Panc1 (cell line): ENCODE measurements around the gene HPCAL4. TPM values are rescaled to one million over a fixed set of nuclear protein-coding genes. Genes with fewer than 3 reads are reported as not detected.

Experiments used
- ATAC-seq: fragments of 200-7000 bp; cut with Tn5 transposase; 2 replicates; pipeline ENCODE4 v1.9.1; 2020; ENCODE audit warnings: mild to moderate bottlenecking, moderate library complexity
- BruUV-seq: library from RNA; stranded (reverse); fragments of 400-500 nt; replicated peaks from 2 replicates; lab custom pipeline; 2021; lab: Mats Ljungman, UMichigan
- CTCF ChIA-PET: fragments of 300-600 bp; sonication (Branson Sonifier 250); formaldehyde crosslinking; loops from one replicate; lab custom pipeline; 2022; ENCODE audit warnings: antibody characterized with exemption; lab: Charles Lee
- POLR2A ChIA-PET: fragments of 300-600 bp; sonication (Branson Sonifier 250); formaldehyde crosslinking; loops from one replicate; lab custom pipeline; 2022; ENCODE audit warnings: antibody characterized with exemption; lab: Charles Lee
- DNase-seq: peaks from one replicate; pipeline ENCODE4 v3.0.0-alpha.2; 2010; ENCODE audit warnings: low read depth, low spot score
- H3K27ac ChIP-seq: 2 replicates; pipeline ENCODE4 v1.5.1; 2011; ENCODE audit warnings: mild to moderate bottlenecking, low read length, inconsistent platforms
- H3K27me3 ChIP-seq: fragments of 200-500 bp; sonication (Bioruptor generic); 2 replicates; pipeline ENCODE4 v1.6.0; 2014; ENCODE audit warnings: low read length, inconsistent platforms; ENCODE audit not compliant: control insufficient read depth, insufficient read depth
- H3K36me3 ChIP-seq: fragments of 200-500 bp; sonication (Bioruptor generic); 2 replicates; pipeline ENCODE4 v1.5.1; 2014; ENCODE audit warnings: inconsistent platforms, mild to moderate bottlenecking, low read length, moderate library complexity; ENCODE audit not compliant: control insufficient read depth, insufficient read depth
- H3K4me1 ChIP-seq: 2 replicates; pipeline ENCODE4 v1.5.1; 2011; ENCODE audit warnings: inconsistent platforms, mild to moderate bottlenecking, low read length, moderate library complexity; ENCODE audit not compliant: control insufficient read depth, insufficient read depth
- H3K4me3 ChIP-seq, 2 experiments: 2 replicates each; pipeline ENCODE4 v1.5.1; 2011 to 2012; ENCODE audit warnings: low read depth in 2 of 2, low read length in 2 of 2, mild to moderate bottlenecking in 2 of 2, inconsistent platforms in 1 of 2, moderate library complexity in 1 of 2
- H3K9me3 ChIP-seq: fragments of 200-500 bp; sonication (Bioruptor generic); 2 replicates; pipeline ENCODE4 v1.5.1; 2014; ENCODE audit warnings: low read depth, mild to moderate bottlenecking, inconsistent platforms, low read length, moderate library complexity; ENCODE audit not compliant: control insufficient read depth, insufficient read depth
- POLR2AphosphoS5 ChIP-seq: IDR thresholded peaks from 2 replicates; pipeline ENCODE4 v1.6.1; 2012; ENCODE audit warnings: mild to moderate bottlenecking, low read depth, low read length, moderate library complexity
- REST ChIP-seq, 2 experiments: IDR thresholded peaks; 2 replicates each; pipeline ENCODE4 v1.6.1; 2011 to 2012; ENCODE audit warnings: low read depth in 2 of 2, control low read depth in 1 of 2, low read length in 1 of 2, mild to moderate bottlenecking in 1 of 2, moderate library complexity in 1 of 2; ENCODE audit not compliant: insufficient read depth in 1 of 2
- SIN3A ChIP-seq: IDR thresholded peaks from 2 replicates; pipeline ENCODE4 v1.6.1; 2012; ENCODE audit warnings: low read depth, mild to moderate bottlenecking, low read length, moderate library complexity, borderline replicate concordance; ENCODE audit not compliant: insufficient read depth
- TCF7L2 ChIP-seq: IDR thresholded peaks from 2 replicates; pipeline ENCODE4 v1.6.1; 2011; ENCODE audit warnings: mild to moderate bottlenecking, low read depth, low read length, inconsistent platforms
- in situ Hi-C: cut with HindIII; loops from 2 replicates; pipeline ENCODE4 v1.10.0; 2016; ENCODE audit warnings: low sequenced_read_pairs, low pct_unique_long_range_greater_than_20kb
- intact Hi-C: fragments of 100-400 bp; cut with micrococcal nuclease; formaldehyde crosslinking; loops from one replicate; pipeline ENCODE4 v1.10.0; 2022; ENCODE audit not compliant: unreplicated experiment
- total RNA-seq: library from RNA; stranded (reverse); gene quantifications from one replicate; pipeline ENCODE4 v1.2.1, GENCODE V29; 2021; ENCODE audit not compliant: unreplicated experiment
- TF ChIP-seq, protein P1 (sequence below): fragments of 450-650 bp; IDR thresholded peaks from 2 replicates; pipeline ENCODE4 v1.5.1; 2017; ENCODE audit warnings: mild to moderate bottlenecking

Gene HPCAL4
- total RNA-seq, 1 experiment from 2014 or later, result 0.21 TPM

DNA sequence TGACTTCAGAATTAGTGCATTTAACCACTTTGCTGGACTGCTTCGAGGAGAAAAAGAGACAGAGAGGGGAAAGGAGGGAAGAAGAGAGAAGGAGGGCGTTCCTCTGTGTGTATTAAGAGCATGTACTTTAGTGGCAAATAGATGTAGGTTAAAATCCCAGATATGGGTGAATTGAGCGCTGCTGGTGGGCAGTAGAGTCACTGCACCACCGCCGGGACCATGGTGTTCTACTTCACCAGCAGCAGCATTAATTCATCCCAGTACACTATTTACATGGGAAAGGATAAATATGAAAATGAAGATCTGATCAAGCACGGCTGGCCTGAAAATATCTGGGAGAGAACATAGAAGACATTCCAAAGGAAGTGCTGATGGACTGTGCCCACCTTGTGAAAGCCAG is 26.6 kb upstream of the HPCAL4 start:
- CTCF ChIA-PET, result no interaction called here
- Histone ChIP-seq H3K27me3 (peaks cover 5% of the 10 kb centered on the region; the same call in 1 of the 2 replicates), H3K4me3 (no peak overlapping the region), H3K27ac (no peak overlapping the region), H3K9me3 (no peaks in the 10 kb centered on the region), H3K36me3 (no peaks in the 10 kb centered on the region), H3K4me1 (no peaks in the 10 kb centered on the region)
- DNase-seq (no peak), ATAC-seq (no peak)
- BruUV-seq, result no TSS peak
- POLR2A ChIA-PET, result no interaction called here
- in situ Hi-C loops (no loop called here), intact Hi-C loops (no loop called here)
- TF ChIP-seq TCF7L2 (no peak), REST (IDR thresholded peaks at IDR 0.05; ENCODE audit: insufficient read depth in 1 of 2, low read depth in 2 of 2, low read length in 1 of 2) (no peak), SIN3A (no peak), POLR2AphosphoS5 (no peak)
- TF ChIP-seq, protein P1, sequence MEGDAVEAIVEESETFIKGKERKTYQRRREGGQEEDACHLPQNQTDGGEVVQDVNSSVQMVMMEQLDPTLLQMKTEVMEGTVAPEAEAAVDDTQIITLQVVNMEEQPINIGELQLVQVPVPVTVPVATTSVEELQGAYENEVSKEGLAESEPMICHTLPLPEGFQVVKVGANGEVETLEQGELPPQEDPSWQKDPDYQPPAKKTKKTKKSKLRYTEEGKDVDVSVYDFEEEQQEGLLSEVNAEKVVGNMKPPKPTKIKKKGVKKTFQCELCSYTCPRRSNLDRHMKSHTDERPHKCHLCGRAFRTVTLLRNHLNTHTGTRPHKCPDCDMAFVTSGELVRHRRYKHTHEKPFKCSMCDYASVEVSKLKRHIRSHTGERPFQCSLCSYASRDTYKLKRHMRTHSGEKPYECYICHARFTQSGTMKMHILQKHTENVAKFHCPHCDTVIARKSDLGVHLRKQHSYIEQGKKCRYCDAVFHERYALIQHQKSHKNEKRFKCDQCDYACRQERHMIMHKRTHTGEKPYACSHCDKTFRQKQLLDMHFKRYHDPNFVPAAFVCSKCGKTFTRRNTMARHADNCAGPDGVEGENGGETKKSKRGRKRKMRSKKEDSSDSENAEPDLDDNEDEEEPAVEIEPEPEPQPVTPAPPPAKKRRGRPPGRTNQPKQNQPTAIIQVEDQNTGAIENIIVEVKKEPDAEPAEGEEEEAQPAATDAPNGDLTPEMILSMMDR, result peak; percentile 19; the same call in 1 of the 2 replicates

DNA sequence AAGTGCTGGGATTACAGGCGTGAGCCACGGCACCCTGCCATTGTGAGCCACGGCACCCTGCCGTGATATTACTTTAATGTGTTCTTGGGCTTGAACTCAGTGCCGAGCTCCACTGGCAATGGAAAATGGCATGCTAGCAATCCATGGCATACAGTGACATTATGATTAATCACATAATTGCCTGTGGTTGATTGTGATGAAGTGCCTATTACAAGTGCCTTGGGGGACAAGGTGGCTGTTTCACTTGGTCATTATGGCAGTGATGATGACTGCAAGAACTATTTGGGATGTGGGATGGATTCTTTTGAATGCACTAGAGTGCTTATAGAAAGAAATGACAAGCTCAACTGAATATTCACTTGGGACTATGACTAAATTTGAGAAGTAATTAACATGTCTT is 22.3 kb upstream of the HPCAL4 start:
- intact Hi-C loops (no loop called here), in situ Hi-C loops (no loop called here)
- ATAC-seq (no peak), DNase-seq (no peak)
- ChIA-PET CTCF (interaction anchor here (0.6 kb wide), 1 partner anchor 25 kb away, joined by 3 read pairs; the partner anchor contains the start of gene PPIE), POLR2A (interaction anchor here (0.6 to 1.2 kb wide), 2 partner anchors 9 to 90 kb away, joined by 3 read pairs; no protein-coding TSS in a partner anchor)
- TF ChIP-seq SIN3A, result no peak
- no peak for TF ChIP-seq REST (IDR thresholded peaks at IDR 0.05; ENCODE audit: insufficient read depth in 1 of 2, low read depth in 2 of 2, low read length in 1 of 2)
- no peak for TF ChIP-seq TCF7L2
- TF ChIP-seq POLR2AphosphoS5, result no peak
- TF ChIP-seq, protein P1, result no peak
- Histone ChIP-seq H3K4me1 (no peaks in the 10 kb centered on the region), H3K27me3 (peaks cover 5% of the 10 kb centered on the region; the same call in 1 of the 2 replicates), H3K9me3 (no peaks in the 10 kb centered on the region), H3K36me3 (no peaks in the 10 kb centered on the region), H3K4me3 (no peak overlapping the region), H3K27ac (no peak overlapping the region)
- no TSS peak for BruUV-seq
